ENCODE results near the gene TRPV6. TPM values are rescaled to one million over a fixed set of nuclear protein-coding genes. Genes with fewer than 3 reads are reported as not detected.

Gene TRPV6
- total RNA-seq, 1 donor from 2014 or later, result not detected

DNA sequence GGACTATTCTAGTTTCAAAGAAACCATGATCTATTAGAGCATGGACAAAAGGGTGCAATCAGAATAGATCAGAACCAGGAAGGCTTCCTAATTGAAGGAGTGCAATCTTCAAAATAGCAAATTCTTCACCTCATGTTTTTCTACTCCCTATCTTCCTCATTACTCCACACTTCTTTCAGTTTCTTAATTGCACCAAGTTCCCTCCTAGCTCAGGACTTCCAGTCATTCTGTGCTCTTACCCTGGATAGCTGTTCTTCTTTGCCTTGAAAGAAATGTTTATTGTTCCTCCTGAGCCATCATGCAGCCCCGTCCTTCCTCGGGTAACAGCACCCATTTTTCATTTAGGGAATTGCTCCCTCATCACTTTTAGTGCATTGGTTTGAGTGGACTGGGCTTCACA is 24.9 kb upstream of the TRPV6 start:
- DNase-seq (ENCODE audit: low spot score), result no peak
- Mint-ChIP-seq H3K4me1 (ENCODE audit: unreplicated experiment) (peaks cover 23% of the 10 kb centered on the region), H3K4me3 (ENCODE audit: unreplicated experiment) (no peak overlapping the region), H3K9me3 (ENCODE audit: unreplicated experiment) (no peaks in the 10 kb centered on the region), H3K36me3 (ENCODE audit: low read depth, unreplicated experiment) (no peaks in the 10 kb centered on the region), H3K27ac (ENCODE audit: unreplicated experiment) (no peak overlapping the region), H3K27me3 (ENCODE audit: unreplicated experiment) (peaks cover 7% of the 10 kb centered on the region)
- no peak for TF ChIP-seq CTCF (IDR thresholded peaks at IDR 0.05; ENCODE audit: unreplicated experiment)

GRCh38 chr7:142910031-142910433 is 24.5 kb upstream of the TRPV6 start:
- H3K27me3 Mint-ChIP-seq (ENCODE audit: unreplicated experiment), result peaks cover 7% of the 10 kb centered on the region
- H3K9me3 Mint-ChIP-seq (ENCODE audit: unreplicated experiment), result no peaks in the 10 kb centered on the region
- no peak overlapping the region for H3K4me3 Mint-ChIP-seq (ENCODE audit: unreplicated experiment)
- H3K36me3 Mint-ChIP-seq (ENCODE audit: low read depth, unreplicated experiment), result no peaks in the 10 kb centered on the region
- no peak overlapping the region for H3K27ac Mint-ChIP-seq (ENCODE audit: unreplicated experiment)
- no peak for TF ChIP-seq CTCF (IDR thresholded peaks at IDR 0.05; ENCODE audit: unreplicated experiment)
- no peak for DNase-seq (ENCODE audit: low spot score)
- H3K4me1 Mint-ChIP-seq (ENCODE audit: unreplicated experiment), result peaks cover 23% of the 10 kb centered on the region

- H3K9me3 Mint-ChIP-seq (ENCODE audit: unreplicated experiment), result no peaks in the 10 kb centered on the region
- TF ChIP-seq CTCF (IDR thresholded peaks at IDR 0.05; ENCODE audit: unreplicated experiment), result no peak
- H3K4me1 Mint-ChIP-seq (ENCODE audit: unreplicated experiment), result peaks cover 15% of the 10 kb centered on the region
- H3K27me3 Mint-ChIP-seq (ENCODE audit: unreplicated experiment), result peaks cover 3% of the 10 kb centered on the region
- H3K27ac Mint-ChIP-seq (ENCODE audit: unreplicated experiment), result no peak overlapping the region
- H3K4me3 Mint-ChIP-seq (ENCODE audit: unreplicated experiment), result no peak overlapping the region
- DNase-seq (ENCODE audit: low spot score), result peak; percentile 12
- no peaks in the 10 kb centered on the region for H3K36me3 Mint-ChIP-seq (ENCODE audit: low read depth, unreplicated experiment)
Measured at GRCh38 chr7:142908921-142909890, 23.7 kb upstream of the TRPV6 start.

GRCh38 chr7:142908290-142908689 is 22.7 kb upstream of the TRPV6 start:
- H3K4me3 Mint-ChIP-seq (ENCODE audit: unreplicated experiment), result no peak overlapping the region
- no peak for TF ChIP-seq CTCF (IDR thresholded peaks at IDR 0.05; ENCODE audit: unreplicated experiment)
- H3K4me1 Mint-ChIP-seq (ENCODE audit: unreplicated experiment), result peaks cover 6% of the 10 kb centered on the region
- no peaks in the 10 kb centered on the region for H3K9me3 Mint-ChIP-seq (ENCODE audit: unreplicated experiment)
- DNase-seq (ENCODE audit: low spot score), result no peak
- H3K27ac Mint-ChIP-seq (ENCODE audit: unreplicated experiment), result no peak overlapping the region
- no peaks in the 10 kb centered on the region for H3K36me3 Mint-ChIP-seq (ENCODE audit: low read depth, unreplicated experiment)
- H3K27me3 Mint-ChIP-seq (ENCODE audit: unreplicated experiment), result no peaks in the 10 kb centered on the region

DNA sequence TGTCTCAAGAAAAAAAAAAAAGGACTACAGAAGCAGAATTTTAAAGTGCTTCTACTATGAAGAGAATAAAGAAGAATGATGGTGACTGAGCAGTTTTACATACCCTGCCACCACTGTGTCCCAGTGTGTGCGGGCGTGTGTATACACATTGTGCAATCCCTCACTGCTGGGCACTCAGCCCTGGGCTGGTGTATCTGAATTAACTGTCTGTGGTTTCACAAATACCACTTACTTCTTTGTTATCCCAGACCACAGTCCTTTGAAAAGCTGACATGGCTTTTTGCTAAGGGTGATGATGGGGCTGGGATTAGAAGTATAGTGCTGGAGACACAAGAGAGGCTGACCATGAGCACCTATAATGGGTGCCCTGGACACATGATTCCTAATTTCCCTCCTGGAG is 21.1 kb upstream of the TRPV6 start:
- no peak overlapping the region for H3K27ac Mint-ChIP-seq (ENCODE audit: unreplicated experiment)
- H3K36me3 Mint-ChIP-seq (ENCODE audit: low read depth, unreplicated experiment), result no peaks in the 10 kb centered on the region
- no peak for TF ChIP-seq CTCF (IDR thresholded peaks at IDR 0.05; ENCODE audit: unreplicated experiment)
- no peak for DNase-seq (ENCODE audit: low spot score)
- no peaks in the 10 kb centered on the region for H3K4me1 Mint-ChIP-seq (ENCODE audit: unreplicated experiment)
- no peaks in the 10 kb centered on the region for H3K9me3 Mint-ChIP-seq (ENCODE audit: unreplicated experiment)
- no peak overlapping the region for H3K4me3 Mint-ChIP-seq (ENCODE audit: unreplicated experiment)
- no peaks in the 10 kb centered on the region for H3K27me3 Mint-ChIP-seq (ENCODE audit: unreplicated experiment)
